CD4-positive, alpha-beta T cell (primary cell): Measurements from ENCODE around the gene ATMIN. TPM values are rescaled to one million over a fixed set of nuclear protein-coding genes. Genes with fewer than 3 reads are reported as not detected.

Experiments
- ATAC-seq: fragments of 200-7000 bp; cut with Tn5 transposase; one replicate; pipeline ENCODE4 v1.10.0; 2022; ENCODE audit warnings: mild to moderate bottlenecking; ENCODE audit not compliant: poor library complexity
- CTCF ChIA-PET: fragments of 350-600 bp; sonication (Branson Sonifier 250); formaldehyde crosslinking; loops from one replicate; lab custom pipeline; 2021; ENCODE audit warnings: antibody characterized with exemption, inconsistent platforms; lab: Charles Lee
- POLR2A ChIA-PET: fragments of 350-600 bp; sonication (Branson Sonifier 250); formaldehyde crosslinking; loops from one replicate; lab custom pipeline; 2021; ENCODE audit warnings: antibody characterized with exemption, inconsistent platforms; lab: Charles Lee
- DNase-seq, 14 experiments: peaks; one replicate each; pipeline ENCODE4 v3.0.0-alpha.2; 2013 to 2020; ENCODE audit warnings: mixed read lengths in 2 of 14
- H3K27ac ChIP-seq, 2 donors: one replicate each; pipeline versions ENCODE4 v1.5.1 to v1.7.0; 2013; ENCODE audit warnings: low read length in 2 of 2, low read depth in 1 of 2, mild to moderate bottlenecking in 1 of 2
- H3K27me3 ChIP-seq, 2 experiments: 1 replicate in 1 of 2; 2 replicates in 1 of 2; pipeline versions ENCODE4 v1.6.1 to v1.7.0; 2013; ENCODE audit warnings: low read length in 2 of 2, control low read depth in 1 of 2, mild to moderate bottlenecking in 1 of 2, moderate library complexity in 1 of 2; ENCODE audit not compliant: insufficient read depth in 2 of 2, control insufficient read depth in 1 of 2
- H3K36me3 ChIP-seq: one replicate; pipeline ENCODE4 v1.6.1; 2013; ENCODE audit warnings: low read length, control low read depth; ENCODE audit not compliant: insufficient read depth
- H3K4me1 ChIP-seq: one replicate; pipeline ENCODE4 v1.6.1; 2013; ENCODE audit warnings: low read length, control low read depth; ENCODE audit not compliant: insufficient read depth
- H3K4me3 ChIP-seq: one replicate; pipeline ENCODE4 v1.5.1; 2013; ENCODE audit warnings: mild to moderate bottlenecking, low read length, moderate library complexity
- H3K9me3 ChIP-seq, 2 experiments: 1 replicate in 1 of 2; 2 replicates in 1 of 2; pipeline versions ENCODE4 v1.6.1 to v1.7.0; 2013; ENCODE audit warnings: low read length in 2 of 2, mild to moderate bottlenecking in 2 of 2, control low read depth in 1 of 2, moderate library complexity in 1 of 2; ENCODE audit not compliant: control insufficient read depth in 1 of 2, insufficient read depth in 1 of 2
- H3K27ac Mint-ChIP-seq: one replicate; pipeline ENCODE4 v1.8.0; 2020; ENCODE audit warnings: mixed read lengths
- H3K27me3 Mint-ChIP-seq: one replicate; pipeline ENCODE4 v1.8.0; 2021; ENCODE audit warnings: mixed read lengths
- H3K36me3 Mint-ChIP-seq: one replicate; pipeline ENCODE4 v1.8.0; 2021; ENCODE audit warnings: low read depth, mixed read lengths
- H3K4me1 Mint-ChIP-seq: one replicate; pipeline ENCODE4 v1.8.0; 2021; ENCODE audit warnings: low read depth, mixed read lengths
- H3K4me3 Mint-ChIP-seq: one replicate; pipeline ENCODE4 v1.8.0; 2020; ENCODE audit warnings: mild to moderate bottlenecking, mixed read lengths
- H3K9me3 Mint-ChIP-seq: one replicate; pipeline ENCODE4 v1.8.0; 2020; ENCODE audit warnings: mixed read lengths
- intact Hi-C, 2 experiments: fragments of 100-400 bp; cut with DNase I in 1 of 2; cut with micrococcal nuclease in 1 of 2; formaldehyde crosslinking; loops; one replicate each; pipeline versions ENCODE4 v1.15.1 to v1.9.0; 2023 to 2025; cut with DNase I, micrococcal nuclease
- total RNA-seq, 174 experiments: library from RNA in 2 of 174; stranded (reverse) in 2 of 174; gene quantifications; one replicate each; pipeline ENCODE4 v1.2.3 and lab custom pipeline; 2021 to 2026
- TF ChIP-seq, protein P1 (sequence below): fragments of 200-600 bp; IDR thresholded peaks from one replicate; pipeline ENCODE4 v1.8.0; 2022; ENCODE audit warnings: antibody characterized with exemption, mild to moderate bottlenecking

ATMIN gene
- total RNA-seq, 2 experiments from 2014 or later: 29.9 to 31.7 TPM

DNA sequence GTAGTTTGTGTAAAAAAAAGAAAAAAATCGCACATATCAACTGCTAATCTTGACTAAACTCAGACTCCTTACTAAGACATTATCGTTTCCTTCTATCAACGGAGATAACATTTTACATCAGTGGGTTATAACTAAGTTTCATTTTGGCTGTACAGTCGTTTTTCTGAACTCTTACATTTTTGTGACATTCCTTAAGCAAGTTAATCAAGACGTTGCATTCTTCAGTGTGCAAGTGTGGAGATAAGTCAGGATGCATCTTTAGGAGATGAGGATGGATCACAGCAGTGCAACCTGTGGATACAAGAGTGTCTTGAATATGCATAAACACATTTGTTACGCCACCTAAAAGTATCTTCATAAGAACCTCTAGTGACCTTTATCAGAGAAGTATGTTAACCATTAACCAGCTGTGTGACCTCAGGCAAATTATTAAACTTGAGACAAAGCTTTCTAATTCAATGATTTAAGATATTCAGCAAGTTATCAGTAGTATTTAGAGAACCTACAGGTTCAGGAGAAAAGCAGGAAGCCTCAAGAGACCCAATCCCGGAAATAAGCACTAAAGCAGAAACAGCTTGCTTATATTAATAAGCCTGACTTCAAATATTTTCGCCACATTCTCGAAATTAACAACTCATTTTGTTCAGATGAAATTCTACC lies 38.4 kb upstream of the ATMIN start:
- peaks cover 29% of the 10 kb centered on the region for H3K36me3 Mint-ChIP-seq
- H3K4me3 Mint-ChIP-seq: peak overlapping the region; percentile 93
- intact Hi-C loops: no loop called here
- H3K27me3 ChIP-seq: no peaks in the 10 kb centered on the region
- CTCF ChIA-PET: interaction anchor here (0.7 to 1.6 kb wide), 2 partner anchors 10 to 38 kb away, joined by 4 to 5 read pairs; partner anchors contain the start of genes ATMIN, CENPN and CMC2
- H3K4me1 Mint-ChIP-seq: peaks cover 72% of the 10 kb centered on the region
- H3K27me3 Mint-ChIP-seq: no peaks in the 10 kb centered on the region
- POLR2A ChIA-PET: interaction anchor here (0.9 to 2.5 kb wide), 3 partner anchors 9 to 38 kb away, joined by 4 to 33 read pairs (median 6); partner anchors contain the start of genes ATMIN, CENPN and CMC2
- H3K4me3 ChIP-seq: peak overlapping the region; percentile 53
- DNase-seq: peak in 3 of 14 experiments; percentile 34 to 42 (median 40)
- H3K9me3 ChIP-seq: no peaks in the 10 kb centered on the region
- H3K36me3 ChIP-seq: no peaks in the 10 kb centered on the region
- peak overlapping the region; percentile 94 for H3K27ac Mint-ChIP-seq
- peaks cover 4% of the 10 kb centered on the region for H3K4me1 ChIP-seq
- TF ChIP-seq, protein P1, sequence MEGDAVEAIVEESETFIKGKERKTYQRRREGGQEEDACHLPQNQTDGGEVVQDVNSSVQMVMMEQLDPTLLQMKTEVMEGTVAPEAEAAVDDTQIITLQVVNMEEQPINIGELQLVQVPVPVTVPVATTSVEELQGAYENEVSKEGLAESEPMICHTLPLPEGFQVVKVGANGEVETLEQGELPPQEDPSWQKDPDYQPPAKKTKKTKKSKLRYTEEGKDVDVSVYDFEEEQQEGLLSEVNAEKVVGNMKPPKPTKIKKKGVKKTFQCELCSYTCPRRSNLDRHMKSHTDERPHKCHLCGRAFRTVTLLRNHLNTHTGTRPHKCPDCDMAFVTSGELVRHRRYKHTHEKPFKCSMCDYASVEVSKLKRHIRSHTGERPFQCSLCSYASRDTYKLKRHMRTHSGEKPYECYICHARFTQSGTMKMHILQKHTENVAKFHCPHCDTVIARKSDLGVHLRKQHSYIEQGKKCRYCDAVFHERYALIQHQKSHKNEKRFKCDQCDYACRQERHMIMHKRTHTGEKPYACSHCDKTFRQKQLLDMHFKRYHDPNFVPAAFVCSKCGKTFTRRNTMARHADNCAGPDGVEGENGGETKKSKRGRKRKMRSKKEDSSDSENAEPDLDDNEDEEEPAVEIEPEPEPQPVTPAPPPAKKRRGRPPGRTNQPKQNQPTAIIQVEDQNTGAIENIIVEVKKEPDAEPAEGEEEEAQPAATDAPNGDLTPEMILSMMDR: no peak
- no peaks in the 10 kb centered on the region for H3K9me3 Mint-ChIP-seq
- peak overlapping the region; percentile 34 to 73 for H3K27ac ChIP-seq
- peak; percentile 56 for ATAC-seq

- intact Hi-C loops: no loop called here
- H3K27ac ChIP-seq: peak overlapping the region in 1 of 2 donors; percentile 73
- H3K36me3 ChIP-seq: no peaks in the 10 kb centered on the region
- H3K4me1 ChIP-seq: peaks cover 7% of the 10 kb centered on the region
- no peaks in the 10 kb centered on the region for H3K9me3 ChIP-seq
- Mint-ChIP-seq H3K36me3 (peaks cover 22% of the 10 kb centered on the region), H3K4me1 (peaks cover 73% of the 10 kb centered on the region), H3K27me3 (no peaks in the 10 kb centered on the region), H3K9me3 (no peaks in the 10 kb centered on the region), H3K4me3 (peak overlapping the region; percentile 93), H3K27ac (peak overlapping the region; percentile 94)
- CTCF ChIA-PET: interaction anchor here (0.6 to 1.6 kb wide), 3 partner anchors 9 to 262 kb away, joined by 3 to 5 read pairs (median 4); partner anchors contain the start of genes ATMIN, CENPN and CMC2
- H3K27me3 ChIP-seq: no peaks in the 10 kb centered on the region
- no peak for ATAC-seq
- peak overlapping the region; percentile 53 for H3K4me3 ChIP-seq
- TF ChIP-seq, protein P1: no peak
- DNase-seq: no peak
- POLR2A ChIA-PET: interaction anchor here (0.9 to 2.5 kb wide), 3 partner anchors 8 to 37 kb away, joined by 4 to 33 read pairs (median 6); partner anchors contain the start of genes ATMIN, CENPN and CMC2
These were observed 37.5 kb upstream of the ATMIN start for GRCh38 chr16:80997964-80998620.

DNA sequence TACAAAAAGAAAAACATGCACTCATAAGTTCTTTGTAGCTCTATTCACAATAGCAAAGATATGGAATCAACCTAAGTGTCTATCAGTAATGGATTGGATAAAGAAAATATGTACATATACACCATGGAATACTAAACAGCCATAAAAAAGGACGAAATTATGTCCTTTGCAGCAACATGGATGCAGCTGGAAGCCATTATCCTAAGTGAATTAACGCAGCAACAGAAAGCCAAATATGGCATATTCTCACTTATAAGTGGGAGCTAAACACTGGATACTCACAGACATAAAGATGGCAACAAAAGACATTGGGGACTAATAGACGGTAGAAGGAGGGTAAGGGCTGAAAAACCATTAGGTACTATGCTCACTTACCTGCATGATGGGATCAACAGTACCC lies 34.8 kb upstream of the ATMIN start:
- peaks cover 13% of the 10 kb centered on the region for H3K36me3 Mint-ChIP-seq
- Histone ChIP-seq H3K27me3 (no peaks in the 10 kb centered on the region), H3K27ac (no peak overlapping the region), H3K4me3 (no peak overlapping the region), H3K36me3 (no peaks in the 10 kb centered on the region), H3K4me1 (peaks cover 30% of the 10 kb centered on the region), H3K9me3 (no peaks in the 10 kb centered on the region)
- no peak overlapping the region for H3K4me3 Mint-ChIP-seq
- POLR2A ChIA-PET: no interaction called here
- H3K27ac Mint-ChIP-seq: no peak overlapping the region
- CTCF ChIA-PET: interaction anchor here (7.9 kb wide), 1 partner anchor 35 kb away, joined by 80 read pairs; the partner anchor contains the start of gene ATMIN
- peaks cover 70% of the 10 kb centered on the region for H3K4me1 Mint-ChIP-seq
- H3K27me3 Mint-ChIP-seq: no peaks in the 10 kb centered on the region
- TF ChIP-seq, protein P1: no peak
- DNase-seq (no peak), ATAC-seq (no peak)
- H3K9me3 Mint-ChIP-seq: no peaks in the 10 kb centered on the region
- intact Hi-C loops: loop anchor here in 1 of 2 experiments (10.0 kb wide), 3 partner anchors 196 to 1164 kb away; partner anchors contain the start of genes CDYL2 and DYNLRB2
